Endodermal cell (in vitro differentiated cells): Measurements from ENCODE around the gene BAX. TPM values are rescaled to one million over a fixed set of nuclear protein-coding genes. Genes with fewer than 3 reads are reported as not detected.

Experiments used
- DNase-seq: peaks from one replicate; pipeline ENCODE4 v3.0.0-alpha.2; 2017
- H3K27ac ChIP-seq: 2 replicates; pipeline ENCODE4 v1.5.1; 2013; ENCODE audit warnings: mild to moderate bottlenecking, low read depth, low read length, moderate library complexity
- H3K27me3 ChIP-seq: 2 replicates; pipeline ENCODE4 v1.6.1; 2013; ENCODE audit warnings: mild to moderate bottlenecking, low read length, moderate library complexity; ENCODE audit not compliant: insufficient read depth, control insufficient read depth, poor library complexity, severe bottlenecking
- H3K36me3 ChIP-seq: 2 replicates; pipeline ENCODE4 v1.7.0; 2013; ENCODE audit warnings: mild to moderate bottlenecking, low read length, moderate library complexity; ENCODE audit not compliant: control insufficient read depth, insufficient read depth
- H3K4me1 ChIP-seq: one replicate; pipeline ENCODE4 v1.7.0; 2013; ENCODE audit warnings: low read length; ENCODE audit not compliant: control insufficient read depth, insufficient read depth
- H3K4me3 ChIP-seq: 2 replicates; pipeline ENCODE4 v1.5.1; 2013; ENCODE audit warnings: mild to moderate bottlenecking, low read length, moderate library complexity
- H3K9ac ChIP-seq: 2 replicates; pipeline ENCODE4 v1.6.1; 2013; ENCODE audit warnings: mild to moderate bottlenecking, low read length, moderate library complexity; ENCODE audit not compliant: poor library complexity, severe bottlenecking; ENCODE audit errors: extremely low read depth
- H3K9me3 ChIP-seq: 2 replicates; pipeline ENCODE4 v1.6.1; 2013; ENCODE audit warnings: mild to moderate bottlenecking, low read length, moderate library complexity; ENCODE audit not compliant: control insufficient read depth
- H3K27ac Mint-ChIP-seq: 2 replicates; pipeline ENCODE4 v1.8.0; 2020; ENCODE audit warnings: mixed read lengths
- H3K27me3 Mint-ChIP-seq: 2 replicates; pipeline ENCODE4 v1.8.0; 2021; ENCODE audit warnings: mild to moderate bottlenecking, mixed read lengths; ENCODE audit not compliant: insufficient read depth
- H3K36me3 Mint-ChIP-seq: 2 replicates; pipeline ENCODE4 v1.8.0; 2020; ENCODE audit warnings: low read depth, mixed read lengths
- H3K4me1 Mint-ChIP-seq: 2 replicates; pipeline ENCODE4 v1.8.0; 2020; ENCODE audit warnings: mixed read lengths
- H3K4me3 Mint-ChIP-seq: 2 replicates; pipeline ENCODE4 v1.8.0; 2020; ENCODE audit warnings: mild to moderate bottlenecking, moderate library complexity, mixed read lengths
- H3K9me3 Mint-ChIP-seq: 2 replicates; pipeline ENCODE4 v1.8.0; 2020; ENCODE audit warnings: mild to moderate bottlenecking, mixed read lengths
- CTCF ChIP-seq: fragments of 200-600 bp; sonication (generic); conservative IDR thresholded peaks from 2 replicates; pipeline ENCODE4 v1.5.0; 2021; ENCODE audit warnings: antibody characterized with exemption, mild to moderate bottlenecking
- WGBS, 2 experiments: methylation state at CpG; one replicate each; pipeline versions ENCODE4 v1.1.5 to v1.1.7; 2013; ENCODE audit warnings: missing lambda C conversion rate in 2 of 2, mixed read lengths in 1 of 2; ENCODE audit not compliant: insufficient coverage in 1 of 2, insufficient read length in 1 of 2; 5-methylcytosine and 5-hydroxymethylcytosine counted together
- microRNA-seq: library from miRNA; unstranded; fragments of <30 nt; microRNA quantifications from one replicate; pipeline ENCODE4 v1.2.0, GENCODE V29; 2020; ENCODE audit warnings: borderline microRNAs expressed
- total RNA-seq, 2 donors: library from RNA; stranded (reverse); fragmentation: NEBNext Ultra II Directional in 1 of 2; extraction: Animal tissue kit (Norgen Biotek cat#: 25700) in 1 of 2; gene quantifications; 2 replicates in 1 of 2; 3 replicates in 1 of 2; pipeline ENCODE4 v1.2.1, GENCODE V29; 2021

The BAX gene
- total RNA-seq, 2 donors from 2014 or later: 172 to 184 TPM

GRCh38 chr19:49010453-49010852, 55.8 kb downstream of the BAX start:
- H3K27me3 Mint-ChIP-seq: no peaks in the 10 kb centered on the region

GRCh38 chr19:49011194-49011593, 56.5 kb downstream of the BAX start:
- Mint-ChIP-seq H3K27me3 (no peaks in the 10 kb centered on the region), H3K9me3 (no peaks in the 10 kb centered on the region), H3K27ac (no peak overlapping the region), H3K4me3 (no peak overlapping the region), H3K36me3 (peaks cover 45% of the 10 kb centered on the region), H3K4me1 (no peaks in the 10 kb centered on the region)
- no peak overlapping the region for H3K4me3 ChIP-seq
- H3K9me3 ChIP-seq: no peaks in the 10 kb centered on the region
- H3K27me3 ChIP-seq: no peaks in the 10 kb centered on the region
- H3K27ac ChIP-seq: no peak overlapping the region
- no peak for DNase-seq
- WGBS, 2 experiments: 89 to 92% methylated on average over 8 to 17 of the region's 17 CpGs
- TF ChIP-seq CTCF: no peak
- no peaks in the 10 kb centered on the region for H3K4me1 ChIP-seq
- H3K9ac ChIP-seq: no peak overlapping the region
- peaks cover 22% of the 10 kb centered on the region for H3K36me3 ChIP-seq

More at GRCh38 chr19:49010453-49010852, 55.8 kb downstream of the BAX start:
- H3K9ac ChIP-seq: no peak overlapping the region
- Mint-ChIP-seq H3K4me3 (no peak overlapping the region), H3K27ac (no peak overlapping the region), H3K4me1 (no peaks in the 10 kb centered on the region), H3K9me3 (no peaks in the 10 kb centered on the region), H3K36me3 (peaks cover 40% of the 10 kb centered on the region)
- H3K9me3 ChIP-seq: no peaks in the 10 kb centered on the region
- 90 to 91% methylated on average over 13 to 18 of the region's 18 CpGs for WGBS, 2 experiments
- no peak for TF ChIP-seq CTCF
- H3K27me3 ChIP-seq: no peaks in the 10 kb centered on the region
- no peak overlapping the region for H3K27ac ChIP-seq
- DNase-seq: no peak
- no peak overlapping the region for H3K4me3 ChIP-seq
- no peaks in the 10 kb centered on the region for H3K4me1 ChIP-seq
- H3K36me3 ChIP-seq: peaks cover 22% of the 10 kb centered on the region

Small RNA genes lying within 50 kb of the gene (microRNA-seq; reads per million reads assigned to microRNA genes)
- not detected for gene MIR6798

Other genes with a start within 250 kb of the BAX start
- 1 to 10 TPM; 1.9 to 2.3 TPM for gene MAMSTR, start 235.2 kb upstream of the BAX start, total RNA-seq
- gene RASIP1, start 214.3 kb upstream of the BAX start, total RNA-seq: 1 to 10 TPM; 3.4 to 5.2 TPM
- gene IZUMO1, start 208.0 kb upstream of the BAX start, total RNA-seq: under 1 TPM; 0.22 to 0.80 TPM
- 1 to 10 TPM; 5.4 to 6.3 TPM for gene FUT1, start 202.2 kb upstream of the BAX start, total RNA-seq
- gene FGF21, start 199.4 kb upstream of the BAX start, total RNA-seq: not detected
- 100 to 1,000 TPM in 1 of 2 donors, 10 to 100 TPM in 1; 84.8 to 101 TPM for gene BCAT2, start 143.8 kb upstream of the BAX start, total RNA-seq
- 10 to 100 TPM; 43.0 to 81.0 TPM for gene HSD17B14, start 118.4 kb upstream of the BAX start, total RNA-seq
- gene PLEKHA4, start 86.3 kb upstream of the BAX start, total RNA-seq: 1 to 10 TPM; 6.6 to 7.0 TPM
- gene PPP1R15A, start 82.5 kb upstream of the BAX start, total RNA-seq: 10 to 100 TPM; 41.5 to 45.0 TPM
- 1 to 10 TPM; 1.2 to 2.1 TPM for gene TULP2, start 56.1 kb upstream of the BAX start, total RNA-seq
- 100 to 1,000 TPM; 177 to 222 TPM for gene NUCB1, start 54.6 kb upstream of the BAX start, total RNA-seq
- 1 to 10 TPM in 1 of 2 donors, under 1 TPM in 1; 0.44 to 2.3 TPM for gene DHDH, start 21.2 kb upstream of the BAX start, total RNA-seq
- gene FTL, start 10.4 kb downstream of the BAX start, total RNA-seq: 1,000 to 10,000 TPM; 1,784 to 3,181 TPM
- gene GYS1, start 38.4 kb downstream of the BAX start, total RNA-seq: 10 to 100 TPM; 63.5 to 69.1 TPM
- gene RUVBL2, start 39.0 kb downstream of the BAX start, total RNA-seq: 100 to 1,000 TPM; 101 to 112 TPM
- under 1 TPM in 1 of 2 donors, not detected in 1; 0.59 TPM for gene LHB, start 62.2 kb downstream of the BAX start, total RNA-seq
- not detected for gene CGB3, start 69.5 kb downstream of the BAX start, total RNA-seq
- under 1 TPM in 1 of 2 donors, not detected in 1; 0.57 TPM for gene CGB2, start 77.0 kb downstream of the BAX start, total RNA-seq
- gene CGB1, start 82.0 kb downstream of the BAX start, total RNA-seq: not detected
- gene CGB5, start 89.0 kb downstream of the BAX start, total RNA-seq: under 1 TPM in 1 of 2 donors, not detected in 1; 0.44 TPM
- not detected for gene CGB8, start 94.2 kb downstream of the BAX start, total RNA-seq
- 1 to 10 TPM; 1.5 to 2.9 TPM for gene CGB7, start 102.9 kb downstream of the BAX start, total RNA-seq
- gene NTF4, start 109.9 kb downstream of the BAX start, total RNA-seq: 1 to 10 TPM; 5.0 to 8.9 TPM
- under 1 TPM in 1 of 2 donors, not detected in 1; 0.07 TPM for gene KCNA7, start 117.8 kb downstream of the BAX start, total RNA-seq
- 100 to 1,000 TPM; 284 to 292 TPM for gene SNRNP70, start 130.6 kb downstream of the BAX start, total RNA-seq
- 10 to 100 TPM in 1 of 2 donors, 1 to 10 TPM in 1; 9.5 to 14.9 TPM for gene LIN7B, start 159.5 kb downstream of the BAX start, total RNA-seq
- 1 to 10 TPM; 1.9 to 2.5 TPM for gene C19orf73, start 164.3 kb downstream of the BAX start, total RNA-seq
- gene PPFIA3, start 164.7 kb downstream of the BAX start, total RNA-seq: 10 to 100 TPM in 1 of 2 donors, 1 to 10 TPM in 1; 7.4 to 16.5 TPM
- gene HRC, start 200.5 kb downstream of the BAX start, total RNA-seq: 1 to 10 TPM in 1 of 2 donors, under 1 TPM in 1; 0.57 to 3.9 TPM
- gene TRPM4, start 202.9 kb downstream of the BAX start, total RNA-seq: 10 to 100 TPM; 22.0 to 33.3 TPM